HFF-Myc (cell line): ENCODE results near the gene SLC25A53.
"Not testable (repeated sequence)": the region's sequence is repeated elsewhere in the genome, so short reads cannot be mapped to it uniquely, and the experiment has no call there.

Source experiments
- DNase-seq: peaks from one replicate; pipeline ENCODE4 v3.0.0-alpha.2; 2011; ENCODE audit warnings: low read depth; ENCODE audit errors: extremely low read depth
- H3K4me3 ChIP-seq: replicated peaks from 2 replicates; pipeline ENCODE4 v1.5.1; 2011; ENCODE audit warnings: low read depth, mild to moderate bottlenecking, control low read depth, low read length
- CTCF ChIP-seq: IDR thresholded peaks from 2 replicates; pipeline ENCODE4 v1.5.1; 2012; ENCODE audit warnings: mild to moderate bottlenecking, low read depth, low read length, control low read depth; ENCODE audit errors: missing control alignments

SLC25A53 gene

GRCh38 chrX:104113222-104113965, 43.4 kb downstream of the SLC25A53 start:
- H3K4me3 ChIP-seq: peak overlapping the region; percentile 55

GRCh38 chrX:104112326-104112951, 44.4 kb downstream of the SLC25A53 start, which contains the start of gene ZCCHC18:
Gene ZCCHC18 (plus strand): TSS chrX:104112523. CDS start chrX:104114112, 1,589 bp downstream.
- no peak for DNase-seq
- H3K4me3 ChIP-seq: peak within 1 kb of the TSS; percentile 55
- TF ChIP-seq CTCF: no peak

More at GRCh38 chrX:104113222-104113965, 43.4 kb downstream of the SLC25A53 start:
- DNase-seq: peak; percentile 38
- TF ChIP-seq CTCF: peak; percentile 51

GRCh38 chrX:104110491-104111240, 46.1 kb downstream of the SLC25A53 start:
- not testable (repeated sequence) for H3K4me3 ChIP-seq, DNase-seq

- TF ChIP-seq CTCF: no peak
- DNase-seq: no peak
- no peak overlapping the region for H3K4me3 ChIP-seq
Measured at GRCh38 chrX:104108955-104109354, 47.9 kb downstream of the SLC25A53 start.

GRCh38 chrX:104105330-104106262, 51.2 kb downstream of the SLC25A53 start:
- no peak overlapping the region for H3K4me3 ChIP-seq
- no peak for TF ChIP-seq CTCF
- no peak for DNase-seq

GRCh38 chrX:104104676-104105075, 52.1 kb downstream of the SLC25A53 start:
- TF ChIP-seq CTCF: no peak
- H3K4me3 ChIP-seq: no peak overlapping the region
- no peak for DNase-seq
